Adipocyte (in vitro differentiated cells): Measurements from ENCODE around the gene PUS10.
"Not testable (repeated sequence)": the region's sequence is repeated elsewhere in the genome, so short reads cannot be mapped to it uniquely, and the experiment has no call there.

Source experiments
- DNase-seq: peaks from one replicate; pipeline ENCODE4 v3.0.0-alpha.2; 2015; ENCODE audit warnings: low read depth
- H3K27me3 ChIP-seq: replicated peaks from 2 replicates; pipeline ENCODE4 v1.7.0; 2013; ENCODE audit warnings: mild to moderate bottlenecking, low read length, moderate library complexity; ENCODE audit not compliant: control insufficient read depth, insufficient read depth
- H3K36me3 ChIP-seq: 2 replicates; pipeline ENCODE4 v1.7.0; 2013; ENCODE audit warnings: low read length, mild to moderate bottlenecking, moderate library complexity; ENCODE audit not compliant: control insufficient read depth, insufficient read depth, severe bottlenecking
- H3K4me1 ChIP-seq: 2 replicates; pipeline ENCODE4 v1.7.0; 2013; ENCODE audit warnings: mild to moderate bottlenecking, low read length, moderate library complexity; ENCODE audit not compliant: control insufficient read depth, insufficient read depth
- H3K4me3 ChIP-seq: 2 replicates; pipeline ENCODE4 v1.7.0; 2013; ENCODE audit warnings: mild to moderate bottlenecking, low read length, moderate library complexity
- H3K9ac ChIP-seq: 2 replicates; pipeline ENCODE4 v1.7.0; 2013; ENCODE audit warnings: mild to moderate bottlenecking, low read length, moderate library complexity
- H3K9me3 ChIP-seq: 2 replicates; pipeline ENCODE4 v1.7.0; 2013; ENCODE audit warnings: mild to moderate bottlenecking, low read length, moderate library complexity; ENCODE audit not compliant: control insufficient read depth

The PUS10 gene

DNA sequence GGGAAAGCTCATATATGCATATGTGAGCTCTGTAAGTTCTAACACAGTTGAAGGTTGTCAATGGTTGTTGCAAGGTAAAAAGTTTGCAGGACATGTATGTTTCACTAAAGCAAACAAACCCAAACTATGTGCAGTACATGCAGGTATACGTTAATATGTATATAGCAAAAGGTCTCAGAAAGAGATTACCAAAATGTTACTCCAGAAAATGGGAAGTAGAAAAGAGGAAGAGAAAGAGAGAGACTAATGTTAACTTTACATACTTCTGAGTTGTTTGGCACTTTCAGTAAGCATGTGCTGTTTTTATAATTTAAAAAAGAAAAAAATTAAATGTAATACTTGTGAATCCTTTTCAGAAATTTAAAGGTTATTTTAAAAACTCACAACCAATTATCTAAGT is 33.3 kb downstream of the PUS10 start:
- Histone ChIP-seq H3K4me1 (no peaks in the 10 kb centered on the region), H3K4me3 (no peak overlapping the region), H3K9me3 (no peaks in the 10 kb centered on the region), H3K36me3 (no peaks in the 10 kb centered on the region), H3K27me3 (no peaks in the 10 kb centered on the region), H3K9ac (no peak overlapping the region)
- no peak for DNase-seq

DNA sequence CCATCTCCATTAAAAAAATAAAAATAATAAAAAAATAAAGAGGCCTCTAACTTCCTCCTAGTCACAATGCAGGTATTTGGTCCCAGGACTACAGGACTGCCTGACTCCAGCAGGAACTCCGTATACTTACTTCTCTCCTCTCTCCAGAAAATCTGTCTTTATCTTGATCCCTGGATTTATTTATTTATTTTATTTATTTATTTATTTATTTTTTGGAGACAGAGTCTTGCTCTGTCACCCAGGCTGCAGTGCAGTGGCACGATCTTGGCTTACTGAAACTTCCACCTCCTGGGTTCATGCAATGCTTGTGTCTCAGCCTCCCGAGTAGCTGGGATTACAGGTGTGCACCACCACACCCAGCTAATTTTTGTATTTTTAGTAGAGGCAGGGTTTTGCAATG is 36.0 kb downstream of the PUS10 start:
- H3K4me1 ChIP-seq, H3K4me3 ChIP-seq, H3K27me3 ChIP-seq, H3K36me3 ChIP-seq, H3K9ac ChIP-seq, DNase-seq, H3K9me3 ChIP-seq: not testable (repeated sequence)

DNA sequence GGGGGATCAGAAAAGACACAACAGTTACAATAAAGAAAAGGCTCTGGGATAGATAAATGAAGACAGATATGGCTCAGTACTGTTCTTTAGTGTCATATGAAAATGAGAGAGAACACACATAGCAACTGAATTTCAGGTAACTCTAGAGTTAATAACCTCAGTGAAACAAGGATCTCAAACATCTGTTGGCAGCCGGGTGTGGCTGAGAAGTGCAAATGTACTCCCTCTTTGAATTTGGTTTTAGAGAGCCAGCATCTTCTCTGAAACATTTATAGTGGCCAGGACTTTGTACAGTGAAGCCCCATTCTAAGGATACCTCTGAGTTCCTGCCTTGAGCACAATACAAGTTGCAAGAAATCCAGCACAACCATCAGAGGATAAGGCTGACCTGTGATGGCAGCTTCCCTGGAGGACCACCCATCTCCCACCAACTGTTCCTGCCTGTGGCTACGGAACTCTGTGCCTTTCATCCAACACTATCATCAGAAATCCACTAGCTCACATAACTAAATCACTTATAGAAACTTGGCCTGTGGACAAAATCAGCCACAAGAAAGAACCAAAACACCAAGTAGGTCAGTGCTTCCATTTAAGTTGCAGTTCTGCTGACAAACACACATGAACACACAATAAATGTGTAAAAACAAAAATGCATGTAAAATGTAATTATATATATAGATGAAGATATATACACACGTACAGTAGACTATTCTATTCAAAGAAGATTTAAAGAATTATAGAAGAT is 37.8 kb downstream of the PUS10 start:
- Histone ChIP-seq H3K9me3 (no peaks in the 10 kb centered on the region), H3K27me3 (no peaks in the 10 kb centered on the region)

DNA sequence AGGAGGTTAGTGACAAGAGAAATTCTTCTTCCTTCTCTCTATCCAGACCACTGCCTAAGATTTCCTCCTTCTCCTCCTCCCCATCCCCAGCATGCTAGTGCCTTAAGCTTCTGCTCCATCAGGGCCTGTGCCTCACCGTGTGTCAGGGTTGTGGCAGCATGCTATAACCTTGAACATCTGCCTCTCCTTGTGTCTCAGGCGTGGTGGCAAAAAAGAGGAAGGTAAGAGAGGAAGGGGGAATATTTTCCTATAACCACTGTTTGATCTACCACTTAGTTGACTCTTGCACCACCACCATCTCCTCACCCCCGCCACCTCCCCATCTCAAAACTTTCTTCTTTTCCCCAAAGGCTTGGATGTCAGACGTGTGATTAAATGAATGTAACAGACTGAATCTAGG is 38.8 kb downstream of the PUS10 start:
- Histone ChIP-seq H3K27me3 (no peaks in the 10 kb centered on the region), H3K4me3 (no peak overlapping the region), H3K4me1 (no peaks in the 10 kb centered on the region)

More for the DNA sequence above, 37.8 kb downstream of the PUS10 start:
- no peaks in the 10 kb centered on the region for H3K36me3 ChIP-seq
- DNase-seq: no peak
- H3K4me1 ChIP-seq: no peaks in the 10 kb centered on the region
- H3K4me3 ChIP-seq: no peak overlapping the region
- no peak overlapping the region for H3K9ac ChIP-seq

DNA sequence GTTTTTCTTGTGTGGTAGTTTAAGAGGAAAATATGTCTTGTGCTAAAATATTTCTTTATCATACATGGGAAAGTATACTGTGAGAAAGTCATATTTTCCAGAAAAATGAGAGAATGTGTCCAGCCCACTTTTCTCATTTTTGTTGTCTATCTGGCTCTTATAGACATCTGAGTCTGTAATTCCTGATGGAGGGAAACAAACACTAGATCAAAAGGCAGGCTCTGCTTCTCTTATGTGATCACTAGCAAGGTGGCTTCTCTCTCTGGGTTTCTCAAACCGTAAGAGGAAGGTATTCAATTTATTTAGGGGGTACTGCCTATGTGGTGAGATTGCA is 40.5 kb downstream of the PUS10 start:
- Histone ChIP-seq H3K27me3 (no peaks in the 10 kb centered on the region), H3K36me3 (no peaks in the 10 kb centered on the region), H3K9me3 (no peaks in the 10 kb centered on the region), H3K4me1 (no peaks in the 10 kb centered on the region), H3K4me3 (no peak overlapping the region), H3K9ac (no peak overlapping the region)
- no peak for DNase-seq

More for the DNA sequence above, 38.8 kb downstream of the PUS10 start:
- no peak for DNase-seq
- H3K9ac ChIP-seq: no peak overlapping the region
- H3K9me3 ChIP-seq: no peaks in the 10 kb centered on the region
- H3K36me3 ChIP-seq: no peaks in the 10 kb centered on the region

DNA sequence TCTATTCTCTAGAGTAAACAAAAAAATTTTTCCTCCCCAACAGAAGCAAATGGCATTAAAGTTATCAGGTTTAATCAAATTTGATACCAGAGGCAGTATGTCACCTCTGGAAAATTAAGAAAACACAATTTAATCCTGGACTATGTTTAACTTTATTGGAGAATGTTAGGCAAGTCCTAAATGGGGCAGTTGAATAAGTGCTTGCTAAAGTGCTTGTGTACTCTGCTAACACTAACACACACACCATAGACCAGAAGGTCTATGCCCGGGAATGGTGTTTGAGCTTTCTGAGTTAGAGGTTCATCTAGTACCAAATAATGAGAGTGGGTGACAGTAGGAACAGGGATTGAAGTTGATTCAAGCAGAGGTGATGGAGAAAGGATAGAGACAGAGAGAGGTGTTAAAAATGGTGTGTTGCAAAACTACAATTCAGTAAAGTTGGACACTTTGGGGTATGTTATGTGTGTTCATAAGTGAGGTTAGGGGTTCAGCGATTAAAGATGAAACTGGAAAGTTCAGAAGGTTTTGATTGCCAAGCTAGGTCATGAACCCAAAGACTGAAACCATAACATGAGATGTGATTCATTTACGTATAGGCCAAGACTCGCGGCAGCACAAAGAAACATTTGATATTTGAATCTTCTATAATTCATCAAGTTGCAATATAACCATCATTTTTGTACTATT is 41.0 kb downstream of the PUS10 start:
- DNase-seq: no peak
- Histone ChIP-seq H3K4me1 (no peaks in the 10 kb centered on the region), H3K9me3 (no peaks in the 10 kb centered on the region), H3K4me3 (no peak overlapping the region), H3K36me3 (no peaks in the 10 kb centered on the region), H3K27me3 (no peaks in the 10 kb centered on the region), H3K9ac (no peak overlapping the region)

DNA sequence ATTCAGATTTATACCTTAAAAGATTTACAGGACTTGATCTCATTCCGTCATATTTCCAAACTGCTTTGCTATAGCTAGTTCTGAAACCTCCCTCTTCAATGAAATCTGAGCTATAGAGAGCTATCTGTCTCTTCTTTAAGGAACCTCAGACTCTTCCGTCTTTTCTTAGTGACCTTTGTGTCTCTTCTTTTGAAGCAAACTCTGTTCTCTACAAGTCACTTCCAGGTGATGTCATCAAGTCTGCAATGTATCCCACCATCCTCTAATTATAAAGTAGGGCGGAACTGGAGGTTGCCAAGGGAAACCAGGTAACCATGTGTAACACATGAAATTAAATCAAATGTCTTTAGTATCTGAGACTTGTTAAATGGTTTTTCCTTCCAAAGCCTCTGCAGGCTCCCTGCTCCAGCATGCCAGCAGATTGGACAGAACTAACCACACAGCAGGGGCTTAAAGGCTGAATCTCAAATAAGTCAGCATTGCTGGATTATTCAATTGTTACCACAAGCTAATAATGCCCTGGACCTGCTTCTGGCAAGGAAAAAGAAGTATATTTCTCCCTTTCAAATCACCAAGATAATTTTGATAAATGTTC is 41.7 kb downstream of the PUS10 start:
- H3K27me3 ChIP-seq: no peaks in the 10 kb centered on the region
- no peak overlapping the region for H3K4me3 ChIP-seq
- DNase-seq: no peak

DNA sequence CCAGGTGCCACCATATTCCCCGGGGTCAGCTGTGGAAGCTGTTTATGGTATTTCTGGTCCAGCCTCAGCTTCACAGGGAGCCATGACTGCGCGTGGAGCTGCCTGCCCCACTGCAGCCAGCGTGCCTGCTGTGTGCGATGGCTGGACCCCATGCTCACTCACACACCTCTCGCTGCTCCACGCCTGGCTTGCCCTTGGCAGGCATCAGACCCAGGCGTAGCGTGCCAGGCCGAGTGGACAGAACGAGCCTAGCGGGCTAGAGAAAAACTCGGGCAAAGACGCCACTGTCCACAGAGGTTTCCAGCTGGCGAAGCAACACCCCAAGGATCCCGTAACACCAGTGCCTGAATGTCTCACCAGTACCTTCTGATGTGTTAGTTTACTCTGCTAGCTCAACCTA is 43.4 kb downstream of the PUS10 start:
- H3K4me1 ChIP-seq: no peaks in the 10 kb centered on the region
- H3K9ac ChIP-seq: no peak overlapping the region
- DNase-seq: no peak
- H3K27me3 ChIP-seq: no peaks in the 10 kb centered on the region
- no peaks in the 10 kb centered on the region for H3K36me3 ChIP-seq
- no peaks in the 10 kb centered on the region for H3K9me3 ChIP-seq
- no peak overlapping the region for H3K4me3 ChIP-seq

More for the DNA sequence above, 41.7 kb downstream of the PUS10 start:
- H3K9me3 ChIP-seq: no peaks in the 10 kb centered on the region
- no peaks in the 10 kb centered on the region for H3K36me3 ChIP-seq
- no peaks in the 10 kb centered on the region for H3K4me1 ChIP-seq
- no peak overlapping the region for H3K9ac ChIP-seq

DNA sequence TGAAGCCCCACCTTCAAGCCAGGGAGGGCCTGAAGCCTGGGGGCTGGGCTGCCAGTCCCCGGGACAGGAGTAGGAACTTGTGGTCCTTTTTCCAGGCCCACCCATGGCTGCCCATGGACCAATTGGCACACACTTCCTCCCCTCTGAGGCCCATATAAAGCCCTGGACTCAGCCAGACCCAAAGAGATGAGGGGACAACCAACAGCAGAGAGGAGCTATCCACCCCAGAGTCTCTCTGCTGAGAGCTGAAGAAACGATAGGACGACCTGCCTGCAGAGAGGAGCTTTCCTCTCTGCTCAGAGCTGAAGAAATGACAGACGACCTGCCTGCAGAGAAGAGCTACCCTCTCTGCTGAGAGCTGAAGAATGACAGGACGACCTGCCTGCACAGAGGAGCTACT is 44.4 kb downstream of the PUS10 start:
- Histone ChIP-seq H3K9me3 (no peaks in the 10 kb centered on the region), H3K4me1 (no peaks in the 10 kb centered on the region), H3K27me3 (no peaks in the 10 kb centered on the region), H3K4me3 (no peak overlapping the region), H3K9ac (no peak overlapping the region), H3K36me3 (no peaks in the 10 kb centered on the region)
- DNase-seq: no peak

DNA sequence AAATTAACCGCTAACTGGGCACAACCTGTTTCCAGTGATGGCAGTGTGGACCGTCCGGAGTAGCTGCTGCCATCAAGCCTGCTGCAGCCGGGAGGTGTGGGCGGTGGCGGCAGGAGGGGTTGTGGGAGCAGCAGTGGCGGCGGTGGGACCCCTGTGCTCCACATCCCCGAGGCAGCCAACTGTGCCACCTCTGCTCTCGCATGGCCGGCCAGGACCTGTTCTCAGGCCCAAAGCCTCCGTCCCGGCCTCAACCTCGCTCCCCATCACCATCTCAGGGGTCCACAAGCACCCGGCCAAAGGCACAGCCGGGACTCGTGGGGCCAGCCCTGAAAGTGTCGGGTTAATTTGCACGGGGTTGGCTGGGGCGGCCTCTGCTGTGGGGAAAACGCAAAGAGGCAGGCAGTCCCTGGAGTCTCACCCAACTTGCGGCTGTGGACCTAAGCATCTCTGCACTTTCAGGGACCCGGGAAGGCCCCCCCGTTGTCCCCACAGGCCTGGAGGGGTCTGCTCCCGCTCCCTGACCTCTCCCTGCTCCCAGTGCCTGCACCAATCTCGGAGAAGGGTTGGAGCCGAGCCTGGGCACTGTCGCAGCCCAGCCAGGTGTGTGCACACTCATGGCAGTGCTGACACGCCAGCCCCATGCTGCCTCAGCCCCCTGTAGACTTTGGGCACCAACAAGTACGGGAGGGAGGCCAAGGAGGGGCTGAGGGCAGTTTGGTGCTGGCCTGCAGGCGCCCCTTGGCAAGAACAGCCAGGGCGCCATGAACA is 45.0 kb downstream of the PUS10 start:
- DNase-seq: no peak
- no peaks in the 10 kb centered on the region for H3K27me3 ChIP-seq
- no peaks in the 10 kb centered on the region for H3K9me3 ChIP-seq
- H3K9ac ChIP-seq: no peak overlapping the region
- H3K4me3 ChIP-seq: no peak overlapping the region
- no peaks in the 10 kb centered on the region for H3K36me3 ChIP-seq
- no peaks in the 10 kb centered on the region for H3K4me1 ChIP-seq
